SK-N-SH (cell line): ENCODE data around the gene NELFB. TPM values are rescaled to one million over a fixed set of nuclear protein-coding genes. Genes with fewer than 3 reads are reported as not detected.
A peak's percentile ranks its signal among the peaks of the same experiment; 100 is the strongest.

Experiments
- CTCF ChIA-PET: fragments of 300-600, 350-600 bp; formaldehyde crosslinking; extraction: SDS; loops from one replicate; lab custom pipeline; 2021; lab: Yijun Ruan, JAX
- POLR2A ChIA-PET: fragments of 350-600 bp; sonication (Branson Sonifier 250); formaldehyde crosslinking; extraction: SDS; loops from one replicate; lab custom pipeline; 2020; ENCODE audit warnings: antibody characterized with exemption, inconsistent platforms; lab: Yijun Ruan, JAX
- DNase-seq: peaks from one replicate; pipeline ENCODE4 v3.0.0; 2012
- H2AFZ ChIP-seq: fragments of 200-600 bp; sonication (generic); 2 replicates; pipeline ENCODE4 v1.8.1; 2016; ENCODE audit warnings: antibody characterized with exemption, mild to moderate bottlenecking, low read depth
- H3F3A ChIP-seq: fragments of 200-600 bp; sonication (generic); replicated peaks from 2 replicates; pipeline ENCODE3; 2016; ENCODE audit warnings: antibody characterized with exemption, mild to moderate bottlenecking; ENCODE audit not compliant: insufficient read depth
- H3K27ac ChIP-seq, 2 experiments: fragments of 200-500 bp in 1 of 2; fragments of 200-600 bp in 1 of 2; sonication (Bioruptor generic) in 1 of 2; sonication (generic), shearing (Covaris generic) in 1 of 2; 2 replicates each; pipeline versions ENCODE4 v1.5.1 to v1.6.1; 2014 to 2016; ENCODE audit warnings: low read depth in 2 of 2, inconsistent platforms in 1 of 2, low read length in 1 of 2, mild to moderate bottlenecking in 1 of 2, mixed read lengths in 1 of 2
- H3K27me3 ChIP-seq: fragments of 200-600 bp; sonication (generic), shearing (Covaris generic); 2 replicates; pipeline ENCODE4 v1.6.1; 2016; ENCODE audit warnings: mixed run types; ENCODE audit not compliant: insufficient read depth
- H3K36me3 ChIP-seq, 2 experiments: fragments of 200-500 bp in 1 of 2; fragments of 200-600 bp in 1 of 2; sonication (Bioruptor generic) in 1 of 2; sonication (generic) in 1 of 2; replicated peaks in 1 of 2; 2 replicates each; pipeline versions ENCODE3 to v1.5.1; 2014 to 2016; ENCODE audit warnings: low read length in 1 of 2, mild to moderate bottlenecking in 1 of 2; ENCODE audit not compliant: insufficient read depth in 2 of 2, control insufficient read depth in 1 of 2
- H3K4me1 ChIP-seq, 2 experiments: fragments of 200-500 bp in 1 of 2; fragments of 200-600 bp in 1 of 2; sonication (Bioruptor generic) in 1 of 2; sonication (generic), shearing (Covaris generic) in 1 of 2; 2 replicates each; pipeline versions ENCODE4 v1.5.1 to v1.6.1; 2014 to 2016; ENCODE audit warnings: low read depth in 1 of 2, low read length in 1 of 2, mixed run types in 1 of 2; ENCODE audit not compliant: insufficient read depth in 2 of 2, control insufficient read depth in 1 of 2
- H3K4me2 ChIP-seq: fragments of 200-600 bp; sonication (generic), shearing (Covaris generic); 2 replicates; pipeline ENCODE4 v1.6.1; 2017; ENCODE audit warnings: mixed run types
- H3K4me3 ChIP-seq, 2 experiments: fragments of 200-500 bp in 1 of 2; fragments of 200-600 bp in 1 of 2; sonication (Bioruptor generic) in 1 of 2; sonication (generic), shearing (Covaris generic) in 1 of 2; 2 replicates each; pipeline versions ENCODE4 v1.5.1 to v1.8.1; 2014 to 2016; ENCODE audit warnings: low read depth in 2 of 2, inconsistent platforms in 1 of 2, low read length in 1 of 2, mild to moderate bottlenecking in 1 of 2, mixed read lengths in 1 of 2, moderate library complexity in 1 of 2
- H3K79me2 ChIP-seq: fragments of 200-600 bp; sonication (generic); 2 replicates; pipeline ENCODE4 v1.8.1; 2017; ENCODE audit warnings: mild to moderate bottlenecking; ENCODE audit not compliant: insufficient read depth
- H3K9ac ChIP-seq: fragments of 200-600 bp; sonication (generic); 2 replicates; pipeline ENCODE4 v1.6.1; 2017; ENCODE audit warnings: mixed run types
- H3K9me2 ChIP-seq: fragments of 200-600 bp; sonication (generic); 2 replicates; pipeline ENCODE4 v1.6.1; 2017; ENCODE audit warnings: mixed run types
- H3K9me3 ChIP-seq: fragments of 200-600 bp; sonication (generic); 2 replicates; pipeline ENCODE4 v1.6.1; 2017; ENCODE audit warnings: mixed run types, mild to moderate bottlenecking, moderate library complexity
- H4K20me1 ChIP-seq: fragments of 200-600 bp; sonication (generic); 2 replicates; pipeline ENCODE4 v1.6.1; 2017; ENCODE audit warnings: mild to moderate bottlenecking, mixed run types; ENCODE audit not compliant: insufficient read depth
- CTCF ChIP-seq: fragments of 200-600 bp; sonication (generic); IDR thresholded peaks from 2 replicates; pipeline ENCODE4 v1.6.1; 2017; ENCODE audit warnings: antibody characterized with exemption, mild to moderate bottlenecking, moderate library complexity
- ELF1 ChIP-seq: IDR thresholded peaks from 2 replicates; pipeline ENCODE4 v1.4.0; 2012
- FOSL2 ChIP-seq: IDR thresholded peaks from 2 replicates; pipeline ENCODE4 v1.4.0; 2012; ENCODE audit warnings: low read depth, mild to moderate bottlenecking, moderate library complexity, borderline replicate concordance
- FOXJ3 ChIP-seq: sonication (generic); formaldehyde crosslinking; IDR thresholded peaks from 2 replicates; pipeline ENCODE4 v1.5.1; 2020; ENCODE audit warnings: mild to moderate bottlenecking, missing genetic modification reagents
- FOXM1 ChIP-seq: IDR thresholded peaks from 2 replicates; pipeline ENCODE4 v1.4.0; 2012; ENCODE audit warnings: low read depth, mild to moderate bottlenecking
- GATA2 ChIP-seq: sonication (generic); formaldehyde crosslinking; IDR thresholded peaks from 2 replicates; pipeline ENCODE4 v1.5.0; 2020; ENCODE audit warnings: mild to moderate bottlenecking, missing genetic modification reagents
- MAX ChIP-seq: IDR thresholded peaks from 2 replicates; pipeline ENCODE4 v1.4.0; 2012; ENCODE audit warnings: low read depth
- MEF2A ChIP-seq: IDR thresholded peaks from 2 replicates; pipeline ENCODE4 v1.4.0; 2012; ENCODE audit warnings: low read depth, borderline replicate concordance
- NFIC ChIP-seq: IDR thresholded peaks from 2 replicates; pipeline ENCODE4 v1.4.0; 2012; ENCODE audit warnings: borderline replicate concordance
- PBX3 ChIP-seq: IDR thresholded peaks from 2 replicates; pipeline ENCODE4; 2012
- RCOR1 ChIP-seq: fragments of 150-350 bp; IDR thresholded peaks from 2 replicates; pipeline ENCODE4 v1.6.1; 2017; ENCODE audit warnings: antibody characterized with exemption, low read length
- RFX5 ChIP-seq: IDR thresholded peaks from 2 replicates; pipeline ENCODE4 v1.6.1; 2012; ENCODE audit warnings: mild to moderate bottlenecking, improper control_type of control experiment, low read length
- RXRA ChIP-seq: IDR thresholded peaks from 2 replicates; pipeline ENCODE4 v1.4.0; 2012; ENCODE audit warnings: low read depth, mild to moderate bottlenecking, borderline replicate concordance
- TAF1 ChIP-seq: IDR thresholded peaks from 2 replicates; pipeline ENCODE4 v1.6.1; 2012; ENCODE audit warnings: low read depth, mild to moderate bottlenecking, low read length, moderate library complexity, borderline replicate concordance
- TCF12 ChIP-seq: IDR thresholded peaks from 2 replicates; pipeline ENCODE4 v1.4.0; 2012
- TEAD4 ChIP-seq: IDR thresholded peaks from 2 replicates; pipeline ENCODE4 v1.4.0; 2012; ENCODE audit warnings: mild to moderate bottlenecking, borderline replicate concordance; ENCODE audit not compliant: insufficient read depth
- USF1 ChIP-seq: IDR thresholded peaks from 2 replicates; pipeline ENCODE4 v1.4.0; 2012; ENCODE audit warnings: low read depth, borderline replicate concordance
- USF2 ChIP-seq: fragments of 150-350 bp; IDR thresholded peaks from 2 replicates; pipeline ENCODE4 v1.6.1; 2017; ENCODE audit warnings: antibody characterized with exemption, low read length, low read depth, borderline replicate concordance
- WGBS: methylation state at CpG from one replicate; pipeline ENCODE4 v1.1.6; 2017; ENCODE audit warnings: low lambda C conversion rate; 5-methylcytosine and 5-hydroxymethylcytosine counted together
- polyA plus RNA-seq, 3 experiments: library from polyadenylated mRNA; depleted of rRNA; stranded (reverse); fragments of >200 nt; gene quantifications; 2 replicates each; pipeline ENCODE4 v1.2.3, GENCODE V29; 2012

NELFB gene
- polyA plus RNA-seq, 1 of the 3 experiments (the other 2 are of a cell fraction) = 62.7 TPM

- POLR2A ChIA-PET = interaction anchor here (1.2 kb wide), 1 partner anchor 56 kb away, joined by 4 read pairs; the partner anchor contains the start of gene TUBB4B
- no peak overlapping the region for H3K4me2 ChIP-seq
- H3K4me3 ChIP-seq = no peak overlapping the region; a peak in 1 of 4 replicates
- TF ChIP-seq MEF2A = no peak
- no peak for TF ChIP-seq CTCF
- TF ChIP-seq MAX = no peak
- TF ChIP-seq NFIC = no peak
- no peak for TF ChIP-seq GATA2 (CRISPR knock-in tag)
- no peak for TF ChIP-seq FOSL2
- TF ChIP-seq ELF1 = no peak
- TF ChIP-seq TCF12 = no peak
- TF ChIP-seq USF2 = no peak
- no peak for TF ChIP-seq FOXM1
- CTCF ChIA-PET = interaction anchor here (0.8 to 2.1 kb wide), 6 partner anchors 10 to 149 kb away, joined by 3 to 14 read pairs (median 4); partner anchors contain the start of genes EXD3 and RNF224
- H3K4me1 ChIP-seq = peaks cover 0 to 26% of the 10 kb centered on the region in 2 experiments; a peak in 2 of 4 replicates
- no peaks in the 10 kb centered on the region for H4K20me1 ChIP-seq
- no peaks in the 10 kb centered on the region for H3K9me3 ChIP-seq
- no peaks in the 10 kb centered on the region for H3K27me3 ChIP-seq
- no peaks in the 10 kb centered on the region for H3K9me2 ChIP-seq
- H2AFZ ChIP-seq = no peak overlapping the region
- WGBS = 70% methylated on average over 18 of the region's 24 CpGs
- H3K36me3 ChIP-seq = no peaks in the 10 kb centered on the region
- H3K27ac ChIP-seq = peak overlapping the region in 1 of 2 experiments; percentile 70; a peak in 2 of 4 replicates
- H3F3A ChIP-seq = peaks cover 4% of the 10 kb centered on the region
- no peaks in the 10 kb centered on the region for H3K79me2 ChIP-seq
- H3K9ac ChIP-seq = no peak overlapping the region
- DNase-seq = peak; percentile 66
Measured at GRCh38 chr9:137296670-137297664, 41.8 kb downstream of the NELFB start.

- no peak overlapping the region for H2AFZ ChIP-seq
- DNase-seq = no peak
- no peaks in the 10 kb centered on the region for H3K79me2 ChIP-seq
- H3K9me3 ChIP-seq = no peaks in the 10 kb centered on the region
- peaks cover 0 to 31% of the 10 kb centered on the region in 2 experiments; a peak in 2 of 4 replicates for H3K4me1 ChIP-seq
- no peak overlapping the region; a peak in 1 of 4 replicates for H3K27ac ChIP-seq
- no peaks in the 10 kb centered on the region for H3K27me3 ChIP-seq
- POLR2A ChIA-PET = no interaction called here
- H3K9ac ChIP-seq = no peak overlapping the region
- no peaks in the 10 kb centered on the region for H3K36me3 ChIP-seq
- H3K4me3 ChIP-seq = no peak overlapping the region
- H3F3A ChIP-seq = peaks cover 4% of the 10 kb centered on the region
- no peaks in the 10 kb centered on the region for H3K9me2 ChIP-seq
- CTCF ChIA-PET = interaction anchor here (1.3 to 2.1 kb wide), 3 partner anchors 61 to 148 kb away, joined by 3 to 7 read pairs (median 5); no protein-coding TSS in a partner anchor
- H4K20me1 ChIP-seq = no peaks in the 10 kb centered on the region
- WGBS = 95% methylated on average over 3 of the region's 7 CpGs
- H3K4me2 ChIP-seq = no peak overlapping the region
- TF ChIP-seq NFIC = no peak
- TF ChIP-seq TAF1 = no peak
- TF ChIP-seq USF1 = no peak
- no peak for TF ChIP-seq FOXJ3 (CRISPR knock-in tag)
- TF ChIP-seq CTCF = no peak
- TF ChIP-seq RCOR1 = no peak
- no peak for TF ChIP-seq MEF2A
- TF ChIP-seq PBX3 = no peak
- TF ChIP-seq RXRA = no peak
- TF ChIP-seq ELF1 = no peak
- TF ChIP-seq GATA2 (CRISPR knock-in tag) = no peak
- no peak for TF ChIP-seq TEAD4
- TF ChIP-seq RFX5 = no peak
Measured at GRCh38 chr9:137297966-137298365, 42.8 kb downstream of the NELFB start.
